ENCODE measurements around the gene DLK1.

Gene DLK1

GRCh38 chr14:100714258-100714892 lies 12.3 kb upstream of the DLK1 start:
- DNase-seq (ENCODE audit: low spot score) = no peak

DNA sequence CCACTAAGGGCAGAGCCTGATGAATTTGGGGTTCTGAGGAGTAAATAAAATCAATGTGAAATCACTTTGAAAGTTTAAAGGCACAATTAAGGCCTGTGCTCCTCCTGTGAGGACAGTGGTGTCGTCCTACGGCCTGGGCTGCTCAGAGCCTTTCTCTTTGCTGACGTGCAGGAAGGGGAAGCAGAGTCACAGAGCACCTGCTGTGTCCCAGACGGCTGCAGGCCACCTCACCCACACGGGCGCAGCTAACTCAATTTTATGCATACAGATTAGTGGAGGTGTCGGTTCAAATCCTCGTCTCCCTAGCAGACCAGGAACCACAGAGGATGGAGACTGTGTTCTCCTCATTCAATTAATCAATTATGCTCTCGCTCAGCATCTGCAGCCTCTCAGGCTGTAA lies 11.4 kb upstream of the DLK1 start:
- no peak for DNase-seq (ENCODE audit: low spot score)

- no peak for DNase-seq (ENCODE audit: low spot score)
Measured at GRCh38 chr14:100715803-100716202, 10.9 kb upstream of the DLK1 start.

- no peak for DNase-seq (ENCODE audit: low spot score)
Measured at GRCh38 chr14:100717386-100717785, 9.3 kb upstream of the DLK1 start.

DNA sequence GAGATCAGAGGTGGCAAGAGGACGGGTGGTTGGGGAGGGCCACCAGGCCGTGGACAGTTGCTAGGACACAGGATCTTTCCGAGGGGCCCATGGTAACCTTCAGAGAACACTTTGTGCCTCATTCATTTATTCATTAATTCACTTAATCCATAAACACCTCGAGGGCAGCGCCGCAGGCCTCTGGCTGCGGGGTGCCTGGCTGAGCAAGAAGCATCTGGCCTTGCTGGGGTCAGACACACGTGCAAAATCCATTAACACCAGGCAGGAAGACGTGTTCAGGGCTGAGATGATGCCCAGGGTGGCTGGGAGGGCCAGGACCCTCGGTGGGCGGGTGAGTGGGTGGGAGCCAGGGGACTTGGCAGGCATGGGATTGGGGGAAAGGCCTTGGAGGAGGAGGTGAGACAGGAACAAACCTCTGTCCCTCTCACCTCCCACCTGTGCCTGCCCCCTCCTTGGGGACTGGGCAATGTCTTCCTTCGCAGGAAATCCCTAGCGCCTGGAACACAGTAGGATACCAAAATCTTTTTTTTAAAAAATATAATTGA lies 6.6 kb upstream of the DLK1 start:
- no peak for DNase-seq (ENCODE audit: low spot score)

DNA sequence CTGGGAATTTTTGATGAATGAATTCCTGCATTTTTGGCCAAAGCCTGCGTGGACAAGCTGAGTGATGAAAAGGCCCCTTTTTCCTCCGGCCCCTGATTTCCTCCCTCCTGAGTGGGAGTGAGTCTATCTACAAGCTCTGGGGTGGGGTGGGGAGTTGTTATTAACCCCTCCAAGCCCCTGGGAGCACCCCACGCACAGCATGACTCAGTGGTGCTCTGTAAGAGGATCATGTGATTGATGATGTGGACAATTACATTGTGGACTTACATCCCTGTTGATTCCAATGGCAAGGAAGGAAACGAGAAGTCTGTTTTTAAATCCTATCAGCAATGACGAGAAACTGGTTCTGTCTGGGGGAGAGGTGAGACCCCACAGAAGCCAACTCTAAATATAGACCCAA lies 5.1 kb upstream of the DLK1 start:
- no peak for DNase-seq (ENCODE audit: low spot score)

DNA sequence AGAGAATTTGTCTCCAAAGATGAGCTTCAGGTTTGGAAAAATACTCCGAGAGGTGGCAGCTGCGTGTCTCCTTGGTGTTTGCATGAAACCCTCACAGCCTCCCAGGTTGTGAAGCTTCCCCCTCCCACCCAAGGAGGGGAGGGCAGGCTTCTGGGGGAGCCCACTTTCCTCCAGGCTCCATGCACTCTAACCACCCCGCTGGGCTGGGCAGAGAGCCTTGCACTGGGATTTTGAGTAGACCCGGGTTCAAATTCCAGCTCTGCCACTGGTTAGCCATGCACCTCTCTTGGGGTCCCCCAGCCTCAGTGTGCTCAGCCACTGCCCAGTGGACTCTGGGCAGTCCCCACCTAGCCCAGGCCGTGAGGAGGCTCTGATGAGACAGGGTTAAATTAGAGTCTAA lies 4.3 kb upstream of the DLK1 start:
- no peak for DNase-seq (ENCODE audit: low spot score)

GRCh38 chr14:100723135-100723829 lies 3.4 kb upstream of the DLK1 start:
- DNase-seq (ENCODE audit: low spot score) = no peak

DNA sequence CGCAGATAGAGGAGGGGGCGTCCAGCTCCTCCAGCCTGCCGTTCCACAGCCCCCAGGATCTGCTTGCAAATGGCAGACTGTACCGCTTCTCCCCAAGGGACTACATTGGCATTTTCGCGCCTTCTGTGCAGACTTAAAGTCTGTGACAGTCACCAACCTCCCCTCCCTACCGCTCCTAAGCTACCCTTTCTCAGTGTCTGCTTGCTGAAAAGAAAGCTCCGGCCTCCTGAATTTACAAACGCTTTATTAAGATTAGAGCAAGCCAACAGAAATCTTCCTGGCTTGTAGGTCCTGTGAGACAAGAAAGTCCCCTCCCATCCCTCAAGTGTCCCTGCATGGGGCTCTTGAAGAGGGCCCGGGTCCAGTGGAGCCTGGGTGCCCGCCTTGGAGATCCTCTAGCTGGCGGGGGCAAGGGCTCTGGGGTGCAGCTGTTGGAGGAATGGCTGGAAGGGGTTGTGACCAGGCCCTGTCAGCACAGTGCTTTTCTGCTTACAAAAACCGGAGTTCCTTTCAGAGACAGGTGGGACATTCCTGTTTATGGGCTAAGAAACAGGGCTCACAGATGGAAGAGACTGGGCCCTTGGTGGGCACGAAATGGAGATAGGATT lies 2.8 kb upstream of the DLK1 start:
- no peak for DNase-seq (ENCODE audit: low spot score)

DNA sequence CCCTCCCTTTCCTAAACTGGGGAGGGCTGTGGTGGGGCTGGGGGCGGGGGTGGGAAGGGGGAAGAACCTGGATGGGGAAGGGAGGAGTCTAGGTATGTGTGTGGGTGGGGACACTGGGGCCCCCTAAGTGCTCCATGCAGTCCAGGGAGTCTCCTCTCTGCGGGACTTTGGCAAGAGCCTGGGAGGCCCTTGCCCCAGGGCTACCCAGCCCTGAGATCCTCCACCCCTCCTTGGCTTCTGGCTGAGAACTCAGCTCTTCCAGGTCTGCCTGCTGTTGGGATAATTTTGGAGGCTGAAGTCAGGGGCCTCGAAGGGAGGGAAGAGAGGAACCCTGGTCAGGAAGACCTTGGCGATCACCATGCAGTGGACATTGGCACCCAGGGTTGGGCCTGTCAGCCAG lies 2.2 kb upstream of the DLK1 start:
- DNase-seq (ENCODE audit: low spot score) = no peak

DNA sequence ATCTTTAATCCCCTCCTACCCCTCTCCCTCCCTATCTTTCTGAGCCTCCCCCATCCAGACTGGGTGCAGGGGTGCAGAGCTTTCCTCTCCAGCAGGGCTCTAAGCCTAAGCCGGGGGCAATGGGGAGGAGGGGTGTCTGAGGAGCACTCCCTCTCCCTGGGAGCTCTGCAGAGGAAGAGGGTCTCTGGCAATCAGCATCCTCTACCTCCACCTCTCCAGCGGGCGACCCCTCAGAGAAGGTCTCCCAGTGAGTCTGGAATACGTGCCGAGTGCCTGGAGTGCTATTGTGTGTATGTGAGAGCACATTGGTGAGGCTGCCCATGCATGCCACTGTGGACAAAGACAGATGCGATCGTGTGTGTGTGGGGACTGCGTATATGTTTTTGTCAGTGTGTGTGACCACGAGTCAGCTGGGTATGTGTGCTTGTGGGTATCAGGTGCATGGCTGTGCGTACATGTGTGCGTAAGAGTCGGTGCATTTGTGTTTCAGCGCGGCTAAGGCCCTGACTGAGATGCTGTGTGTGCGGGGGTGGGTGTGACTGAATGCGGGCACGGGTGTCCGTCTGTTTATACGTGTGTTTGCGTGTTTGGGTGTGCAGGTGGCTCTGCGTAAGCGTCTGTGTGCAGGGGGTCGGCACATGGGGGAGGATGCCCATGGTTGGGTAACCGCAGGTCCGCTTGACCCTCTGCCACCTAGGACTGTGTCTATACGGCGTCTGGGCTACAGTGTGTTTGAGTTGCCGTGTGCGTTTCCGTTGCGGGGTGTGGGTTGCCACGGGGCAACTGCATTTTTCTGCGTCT lies 905 bp upstream of the DLK1 start:
- DNase-seq (ENCODE audit: low spot score) = no peak

DNA sequence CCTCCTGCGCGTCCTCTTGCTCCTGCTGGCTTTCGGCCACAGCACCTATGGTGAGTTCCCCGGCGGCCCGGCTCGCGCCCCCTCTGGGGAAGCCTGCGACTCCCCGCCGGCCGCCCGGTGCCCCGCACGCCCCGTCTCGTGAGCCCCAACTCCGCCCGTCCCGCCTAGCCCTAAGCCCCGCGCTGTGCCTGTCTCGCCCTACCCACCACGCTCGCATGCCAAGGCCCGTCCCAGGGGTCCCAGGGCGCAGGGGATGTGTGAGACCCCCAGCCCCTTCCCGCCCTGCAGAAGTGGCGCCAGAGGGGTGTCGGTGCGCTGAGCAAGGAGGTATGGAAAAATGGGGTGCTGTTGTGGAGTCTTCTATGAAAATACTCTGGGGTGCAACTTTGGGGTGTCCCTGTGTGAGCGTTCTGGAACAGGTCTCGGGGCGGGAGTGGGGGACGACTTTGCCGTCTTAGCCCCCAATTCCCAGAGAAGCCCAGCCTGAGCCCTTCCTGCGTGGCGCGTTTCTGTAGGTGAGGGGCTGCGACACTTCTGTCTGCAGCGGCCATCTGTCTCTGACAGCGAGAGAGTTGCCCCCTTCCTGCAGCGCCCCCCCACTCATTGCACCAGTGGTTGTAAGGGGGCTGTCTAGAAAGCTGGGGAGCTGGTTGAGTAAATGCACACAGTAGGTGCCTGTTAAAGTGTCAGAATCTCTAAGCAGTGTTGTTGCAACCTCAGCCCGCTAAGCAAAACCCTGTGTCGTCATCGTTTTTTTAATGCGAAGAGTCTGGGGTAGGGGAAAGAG lies 587 bp downstream of the DLK1 start:
- no peak for DNase-seq (ENCODE audit: low spot score)

GRCh38 chr14:100727873-100728240 lies 1.2 kb downstream of the DLK1 start:
- DNase-seq (ENCODE audit: low spot score) = no peak

GRCh38 chr14:100728962-100729361 lies 2.3 kb downstream of the DLK1 start:
- DNase-seq (ENCODE audit: low spot score) = no peak

DNA sequence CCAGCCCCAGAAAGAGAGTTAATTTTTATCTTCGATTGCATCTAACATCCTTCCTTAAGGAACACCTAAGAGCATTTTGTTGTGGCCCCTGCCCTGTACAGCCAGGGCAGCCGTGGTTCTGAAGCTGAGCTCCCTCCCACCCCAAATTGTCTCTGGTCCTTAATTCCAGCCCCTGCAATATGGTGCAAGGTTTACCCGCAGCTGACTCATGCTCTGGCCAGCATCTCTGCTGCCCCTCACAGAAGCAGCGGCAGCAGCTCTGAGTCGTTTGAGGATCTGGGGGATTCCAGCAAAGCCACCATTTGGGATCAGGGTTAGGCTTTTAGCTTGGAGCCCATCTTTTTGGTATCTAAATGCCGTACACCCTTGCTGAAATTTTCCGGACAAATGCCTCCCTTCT lies 3.3 kb downstream of the DLK1 start:
- DNase-seq (ENCODE audit: low spot score) = no peak

GRCh38 chr14:100730581-100730980 lies 3.9 kb downstream of the DLK1 start:
- no peak for DNase-seq (ENCODE audit: low spot score)

- no peak for DNase-seq (ENCODE audit: low spot score)
Measured at GRCh38 chr14:100731011-100731670, 4.4 kb downstream of the DLK1 start.

- no peak for DNase-seq (ENCODE audit: low spot score)
Measured at GRCh38 chr14:100731846-100732765, 5.4 kb downstream of the DLK1 start.

DNA sequence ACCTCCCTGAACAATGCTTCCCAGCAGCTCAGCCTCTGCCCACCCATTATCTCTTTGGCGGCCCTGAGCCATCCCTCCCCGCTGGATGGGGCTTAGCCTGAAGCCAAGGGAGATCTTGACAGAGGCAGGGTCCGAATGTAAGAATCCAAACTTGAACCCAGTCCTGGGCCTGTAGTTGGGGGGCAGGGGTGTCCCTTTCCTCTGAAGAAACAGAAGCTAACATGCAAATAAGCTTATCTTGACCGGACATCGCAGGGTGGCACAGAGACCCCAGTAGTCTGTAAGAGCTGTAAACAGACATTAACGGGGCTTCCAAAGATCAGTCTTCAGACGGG lies 6.0 kb downstream of the DLK1 start:
- no peak for DNase-seq (ENCODE audit: low spot score)

DNA sequence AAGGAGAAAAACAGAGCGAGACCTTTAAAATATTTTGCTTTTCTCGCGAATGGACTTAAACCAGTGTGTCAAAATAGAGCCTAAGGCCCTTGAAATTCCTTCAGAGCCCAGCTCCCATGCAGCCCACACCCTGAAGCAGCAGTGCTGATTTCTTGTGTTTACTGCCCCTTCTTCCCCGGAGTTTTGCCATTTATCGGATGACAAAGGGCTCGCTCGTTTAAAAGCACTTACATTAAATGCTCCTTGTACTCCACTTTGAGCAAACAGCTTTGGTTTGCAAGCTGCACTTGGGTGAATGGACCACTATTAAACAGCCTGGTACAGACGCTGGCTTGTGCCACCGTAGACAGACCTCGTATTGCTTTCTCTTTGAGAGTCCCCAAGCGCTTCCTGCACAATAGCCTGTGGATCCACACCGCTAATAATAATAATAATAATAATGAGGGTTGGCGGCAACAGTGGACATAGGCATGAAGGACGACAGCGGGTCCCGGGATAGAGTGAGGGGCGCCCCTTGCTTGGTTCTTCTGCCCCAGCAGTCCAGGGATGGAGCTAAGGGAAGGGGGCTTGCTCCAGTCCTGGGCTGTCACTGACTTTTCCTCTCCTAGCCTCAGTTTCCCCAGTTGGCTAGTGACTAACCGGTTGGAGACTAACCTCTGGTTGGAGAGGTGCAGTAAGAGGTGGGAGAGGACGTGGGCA lies 6.6 kb downstream of the DLK1 start:
- DNase-seq (ENCODE audit: low spot score) = no peak
